Measurements from ENCODE around the gene KRTAP5-9.
"Not testable (repeated sequence)": the region's sequence is repeated elsewhere in the genome, so short reads cannot be mapped to it uniquely, and the experiment has no call there.

KRTAP5-9 gene

GRCh38 chr11:71563406-71563805, 15.2 kb downstream of the KRTAP5-9 start:
- no peak for DNase-seq

GRCh38 chr11:71564430-71564829, 16.2 kb downstream of the KRTAP5-9 start:
- DNase-seq = no peak

- DNase-seq = no peak
Measured at GRCh38 chr11:71565263-71565662, 17.0 kb downstream of the KRTAP5-9 start, which contains the start of gene KRTAP5-10. Gene KRTAP5-10, plus strand, starts transcription at chr11:71565563. Its CDS starts 25 bp downstream, at chr11:71565588.

- DNase-seq = no peak
Measured at GRCh38 chr11:71566081-71566620, 17.9 kb downstream of the KRTAP5-9 start.

- DNase-seq = not testable (repeated sequence)
Measured at GRCh38 chr11:71566626-71567599, 18.7 kb downstream of the KRTAP5-9 start.

- DNase-seq = not testable (repeated sequence)
Measured at GRCh38 chr11:71567633-71568032, 19.4 kb downstream of the KRTAP5-9 start.

GRCh38 chr11:71568704-71569349, 20.6 kb downstream of the KRTAP5-9 start:
- no peak for DNase-seq

GRCh38 chr11:71571101-71571850, 23.1 kb downstream of the KRTAP5-9 start:
- not testable (repeated sequence) for DNase-seq

- no peak for DNase-seq
Measured at GRCh38 chr11:71572811-71573210, 24.6 kb downstream of the KRTAP5-9 start.

GRCh38 chr11:71574418-71574817, 26.2 kb downstream of the KRTAP5-9 start:
- DNase-seq = no peak

- no peak for DNase-seq
Measured at GRCh38 chr11:71575723-71576424, 27.7 kb downstream of the KRTAP5-9 start.

- DNase-seq = not testable (repeated sequence)
Measured at GRCh38 chr11:71576688-71577465, 28.7 kb downstream of the KRTAP5-9 start.

- DNase-seq = no peak
Measured at GRCh38 chr11:71577469-71578004, 29.3 kb downstream of the KRTAP5-9 start.

GRCh38 chr11:71579513-71579912, 31.3 kb downstream of the KRTAP5-9 start:
- DNase-seq = not testable (repeated sequence)

GRCh38 chr11:71580057-71581003, 32.1 kb downstream of the KRTAP5-9 start:
- DNase-seq = peak; percentile 53

GRCh38 chr11:71581826-71582225, 33.6 kb downstream of the KRTAP5-9 start:
- DNase-seq = no peak

GRCh38 chr11:71582309-71582895, 34.2 kb downstream of the KRTAP5-9 start, which contains the start of gene KRTAP5-11:
Gene KRTAP5-11, minus strand, starts transcription at chr11:71582875. Its CDS starts 38 bp downstream, at chr11:71582837.
- no peak for DNase-seq

GRCh38 chr11:71582969-71583368, 34.7 kb downstream of the KRTAP5-9 start:
- DNase-seq = not testable (repeated sequence)

- DNase-seq = not testable (repeated sequence)
Measured at GRCh38 chr11:71585673-71586072, 37.5 kb downstream of the KRTAP5-9 start.

Data from kidney glomerular epithelial cell (primary cell).